ENCODE data around the gene CYP4X1.
A peak's percentile ranks its signal among the peaks of the same experiment; 100 is the strongest.
"Not testable (repeated sequence)": the region's sequence is repeated elsewhere in the genome, so short reads cannot be mapped to it uniquely, and the experiment has no call there.

Gene CYP4X1, protein sequence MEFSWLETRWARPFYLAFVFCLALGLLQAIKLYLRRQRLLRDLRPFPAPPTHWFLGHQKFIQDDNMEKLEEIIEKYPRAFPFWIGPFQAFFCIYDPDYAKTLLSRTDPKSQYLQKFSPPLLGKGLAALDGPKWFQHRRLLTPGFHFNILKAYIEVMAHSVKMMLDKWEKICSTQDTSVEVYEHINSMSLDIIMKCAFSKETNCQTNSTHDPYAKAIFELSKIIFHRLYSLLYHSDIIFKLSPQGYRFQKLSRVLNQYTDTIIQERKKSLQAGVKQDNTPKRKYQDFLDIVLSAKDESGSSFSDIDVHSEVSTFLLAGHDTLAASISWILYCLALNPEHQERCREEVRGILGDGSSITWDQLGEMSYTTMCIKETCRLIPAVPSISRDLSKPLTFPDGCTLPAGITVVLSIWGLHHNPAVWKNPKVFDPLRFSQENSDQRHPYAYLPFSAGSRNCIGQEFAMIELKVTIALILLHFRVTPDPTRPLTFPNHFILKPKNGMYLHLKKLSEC

DNA sequence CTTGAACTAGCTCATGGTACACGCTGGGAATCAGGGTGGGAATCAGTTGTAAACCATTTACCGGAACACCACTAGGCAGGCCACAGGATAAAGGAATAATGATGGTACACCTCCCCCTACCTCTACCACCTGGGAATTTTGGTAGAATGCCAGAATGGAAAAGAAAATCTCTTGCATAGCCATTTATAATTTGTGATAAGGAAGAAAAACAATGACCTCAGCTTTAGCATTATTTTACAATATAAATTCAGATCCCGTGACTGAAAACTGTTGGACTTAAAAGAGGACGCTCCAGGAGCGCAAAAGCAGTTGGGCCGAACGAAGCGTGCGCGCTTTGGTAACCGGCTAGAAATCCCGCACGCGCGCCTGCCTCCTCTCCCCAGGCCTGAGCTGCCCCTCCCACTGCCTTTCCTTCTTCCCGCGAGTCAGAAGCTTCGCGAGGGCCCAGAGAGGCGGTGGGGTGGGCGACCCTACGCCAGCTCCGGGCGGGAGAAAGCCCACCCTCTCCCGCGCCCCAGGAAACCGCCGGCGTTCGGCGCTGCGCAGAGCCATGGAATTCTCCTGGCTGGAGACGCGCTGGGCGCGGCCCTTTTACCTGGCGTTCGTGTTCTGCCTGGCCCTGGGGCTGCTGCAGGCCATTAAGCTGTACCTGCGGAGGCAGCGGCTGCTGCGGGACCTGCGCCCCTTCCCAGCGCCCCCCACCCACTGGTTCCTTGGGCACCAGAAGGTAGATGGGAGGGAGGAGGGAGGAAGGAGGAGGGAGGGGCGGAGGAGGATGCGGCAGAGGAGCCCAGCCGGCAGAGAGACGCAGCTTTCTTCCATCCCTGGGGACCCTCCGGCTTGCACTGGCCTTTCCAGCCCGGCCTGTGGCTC, at the start of gene CYP4X1:
CYP4X1 (plus strand) TSS at position 402 of the 873 bp plus-strand sequence; CDS start at position 551, 149 bp downstream.
- no peak for DNase-seq
- in situ Hi-C loops (cut with MboI; ENCODE audit: low pct_unique_long_range_greater_than_20kb, low sequenced_read_pairs): no loop called here

DNA sequence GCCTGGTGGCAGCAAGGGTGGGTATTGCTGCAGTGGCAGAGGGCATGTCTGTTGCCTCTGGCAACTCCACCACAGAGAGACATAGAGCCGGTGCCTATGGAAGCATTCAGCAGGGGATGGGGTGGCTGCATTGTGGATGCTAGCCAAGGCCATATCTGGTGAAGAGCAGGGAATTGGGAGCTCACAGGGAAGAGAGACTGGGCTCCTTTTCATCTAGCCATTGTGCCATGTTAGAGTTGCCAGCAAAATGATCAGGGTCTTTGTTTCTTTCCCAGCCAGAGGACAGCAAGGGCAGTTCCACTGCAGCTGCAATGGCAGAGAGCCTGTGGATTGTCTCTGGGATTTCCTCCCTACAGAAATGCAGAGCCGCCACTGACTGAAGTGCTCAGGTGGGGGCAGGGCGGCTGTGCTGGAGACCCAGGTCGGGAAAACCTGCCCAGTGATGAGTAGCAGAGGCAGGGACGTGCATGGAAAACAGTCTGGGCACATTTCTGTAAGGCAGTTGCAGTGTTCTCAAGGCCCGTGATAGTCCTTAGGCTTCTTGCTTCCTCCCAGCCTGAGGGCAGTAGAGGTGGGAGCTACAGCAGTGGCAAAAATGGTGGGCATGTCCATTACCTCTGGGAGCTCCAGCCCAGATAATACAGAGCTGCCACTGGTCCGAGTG, 40.2 kb upstream of the CYP4X1 start:
- in situ Hi-C loops (cut with MboI; ENCODE audit: low pct_unique_long_range_greater_than_20kb, low sequenced_read_pairs): no loop called here
- no peak for DNase-seq

DNA sequence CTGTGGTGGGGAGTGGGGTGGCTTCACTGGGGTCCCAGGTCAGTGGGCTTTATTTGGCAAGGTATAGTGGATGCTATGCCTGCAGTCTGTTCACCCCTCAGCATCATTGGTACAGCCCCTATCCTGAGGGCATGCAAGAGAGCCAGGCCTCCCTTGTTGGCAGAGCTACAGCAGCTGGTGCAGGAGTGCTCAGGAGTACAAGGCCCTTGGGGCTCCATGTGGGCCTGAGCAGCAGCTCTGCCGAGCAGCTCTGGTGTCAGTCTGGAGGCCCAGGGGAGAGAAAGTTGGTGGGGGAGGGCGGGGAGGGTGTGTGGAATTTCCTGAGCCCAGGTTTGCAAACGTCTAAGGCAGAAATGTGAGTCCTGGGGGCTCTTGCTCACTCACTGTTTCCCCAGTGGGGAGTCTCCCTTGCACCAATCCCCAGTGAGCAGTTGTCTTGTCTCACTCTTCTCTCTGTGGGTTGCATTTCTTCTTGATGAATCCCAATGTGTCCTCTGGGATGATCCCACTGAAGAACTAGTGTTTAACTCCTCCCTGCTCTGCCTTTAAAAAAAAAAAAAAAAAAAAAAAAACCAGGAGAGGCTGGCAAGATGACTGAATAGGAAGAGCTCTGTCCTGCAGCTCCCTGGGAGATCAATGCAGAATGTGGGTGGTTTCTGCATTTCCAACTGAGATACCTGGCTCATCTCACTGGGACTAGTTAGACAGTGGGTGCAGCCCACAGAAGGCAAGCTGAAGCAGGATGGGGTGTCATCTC, 39.5 kb upstream of the CYP4X1 start:
- in situ Hi-C loops (cut with MboI; ENCODE audit: low pct_unique_long_range_greater_than_20kb, low sequenced_read_pairs): no loop called here
- no peak for DNase-seq

DNA sequence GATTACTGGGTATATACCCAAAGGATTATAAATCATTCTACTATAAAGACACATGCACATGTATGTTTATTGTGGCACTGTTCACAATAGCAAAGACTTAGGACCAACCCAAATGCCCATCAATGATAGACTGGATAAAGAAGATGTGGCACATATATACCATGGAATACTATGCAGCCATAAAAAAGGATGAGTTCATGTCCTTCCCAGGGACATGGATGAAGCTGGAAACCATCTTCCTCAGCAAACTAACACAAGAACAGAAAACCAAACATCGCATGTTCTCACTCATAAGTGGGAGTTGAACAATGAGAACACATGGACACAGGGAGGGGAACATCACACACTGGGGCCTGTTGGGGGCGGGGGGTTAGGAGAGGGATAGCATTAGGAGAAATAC, 32.9 kb upstream of the CYP4X1 start:
- DNase-seq; in situ Hi-C loops (cut with MboI; ENCODE audit: low pct_unique_long_range_greater_than_20kb, low sequenced_read_pairs): not testable (repeated sequence)

DNA sequence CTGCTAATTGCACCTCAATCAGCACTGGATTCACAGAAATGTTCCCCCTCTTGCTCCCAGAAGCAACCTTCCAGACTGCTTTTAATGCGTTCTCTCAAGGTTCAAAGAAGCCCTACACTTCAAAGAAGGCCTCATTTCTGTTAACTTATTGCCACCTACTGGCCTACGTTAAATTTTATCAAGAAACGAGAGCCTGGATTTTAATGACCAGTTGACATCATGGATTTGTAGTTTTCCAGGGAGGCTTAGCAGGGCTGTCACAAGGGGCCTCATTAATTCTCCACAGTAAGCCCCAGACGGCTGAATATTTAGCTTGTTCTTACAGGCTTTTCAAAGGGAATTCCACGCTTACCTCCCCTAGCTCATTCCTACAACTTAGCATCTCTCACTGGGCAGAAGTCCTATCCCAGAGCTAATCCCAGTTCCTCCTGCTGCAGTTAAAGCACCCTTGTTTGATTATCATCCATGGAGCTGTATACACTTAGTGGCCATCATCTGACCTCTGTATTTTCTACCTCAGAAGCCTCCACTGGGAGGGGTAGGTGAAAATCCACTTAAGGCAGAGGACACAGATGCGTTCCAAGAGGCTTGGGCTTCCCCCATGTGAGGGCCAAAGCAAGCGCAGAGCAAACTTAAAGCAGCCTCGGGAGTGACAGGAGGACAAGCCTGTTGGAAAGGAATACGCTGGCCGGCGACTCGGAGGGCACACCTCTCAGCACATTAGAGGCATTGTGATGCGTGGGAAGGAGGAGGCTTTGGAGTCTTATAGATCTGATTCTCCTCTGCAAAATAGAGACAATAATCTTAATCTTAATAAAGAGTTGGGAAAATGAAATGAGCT, 32.2 kb upstream of the CYP4X1 start:
- in situ Hi-C loops (cut with MboI; ENCODE audit: low pct_unique_long_range_greater_than_20kb, low sequenced_read_pairs): no loop called here
- DNase-seq: peak; percentile 18

DNA sequence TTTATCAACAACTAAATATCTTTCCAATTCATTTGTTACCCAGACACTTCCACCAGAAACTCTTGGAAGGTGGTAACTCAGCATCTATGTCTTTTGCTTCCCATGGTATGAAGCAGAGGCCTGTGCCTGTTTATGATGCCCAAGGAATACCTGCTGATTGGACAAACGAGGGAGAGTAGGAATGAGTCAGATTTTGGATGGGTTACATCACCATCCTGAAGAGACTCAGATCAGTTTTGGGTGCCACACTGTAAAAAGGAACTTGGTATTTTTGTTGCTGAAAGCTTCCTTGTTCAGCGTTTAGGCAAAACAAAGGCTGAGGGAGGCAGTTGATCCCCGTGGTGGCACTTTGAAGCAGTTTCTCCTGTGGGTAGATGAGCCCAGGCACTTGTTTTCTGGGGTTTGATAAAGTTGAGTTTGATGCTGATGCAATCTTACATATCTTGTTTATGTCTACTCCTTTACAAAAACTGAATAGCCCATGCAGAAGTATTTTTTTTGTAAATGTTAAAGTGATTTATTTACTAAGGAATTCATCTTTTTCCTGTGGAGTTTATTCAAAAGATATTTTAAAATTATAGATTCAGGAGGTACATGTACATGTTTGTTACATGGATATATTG, 26.7 kb upstream of the CYP4X1 start:
- no peak for DNase-seq
- in situ Hi-C loops (cut with MboI; ENCODE audit: low pct_unique_long_range_greater_than_20kb, low sequenced_read_pairs): no loop called here

DNA sequence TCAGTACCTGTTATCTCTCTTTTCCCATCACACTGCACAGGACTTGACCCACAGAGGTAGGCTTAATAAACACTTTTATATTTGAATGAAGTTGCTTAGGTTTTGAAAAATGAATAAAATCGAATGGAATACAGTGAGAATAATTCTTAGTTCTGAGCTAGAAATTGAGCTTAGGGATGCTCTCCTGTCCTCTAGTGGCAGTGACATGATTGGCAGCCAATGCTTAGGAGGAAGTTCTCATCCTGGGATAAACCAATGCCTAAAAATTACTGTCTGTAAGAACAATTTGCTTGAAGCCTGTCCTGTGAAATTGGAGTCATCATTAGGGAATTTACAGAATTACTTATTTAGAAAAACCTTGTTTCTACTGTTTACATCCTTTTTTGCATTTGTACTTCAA, 21.3 kb upstream of the CYP4X1 start:
- DNase-seq: no peak
- in situ Hi-C loops (cut with MboI; ENCODE audit: low pct_unique_long_range_greater_than_20kb, low sequenced_read_pairs): no loop called here

DNA sequence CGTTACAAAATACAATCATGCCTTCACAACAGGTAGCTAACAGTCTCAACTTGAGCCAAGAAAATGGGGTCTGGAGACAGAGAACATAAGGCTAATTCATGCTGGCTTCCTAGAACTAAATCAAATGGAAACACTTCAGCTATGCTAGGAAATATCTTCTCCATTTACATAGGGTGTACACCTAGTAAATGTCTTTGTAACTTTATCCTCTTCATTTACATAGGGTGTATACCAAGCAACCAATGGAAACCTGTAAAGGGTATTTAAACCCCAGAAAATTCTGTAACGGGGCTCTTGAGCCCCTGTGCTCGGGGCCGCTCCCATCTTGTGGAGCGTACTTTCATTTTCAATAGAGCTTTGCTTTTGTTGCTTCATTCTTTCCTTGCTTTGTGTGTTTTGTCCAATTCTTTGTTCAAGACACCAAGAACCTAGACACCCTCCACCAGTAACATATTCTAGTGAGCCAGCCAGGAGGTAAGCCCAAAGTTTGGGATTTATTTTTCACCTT, 19.5 kb upstream of the CYP4X1 start:
- in situ Hi-C loops (cut with MboI; ENCODE audit: low pct_unique_long_range_greater_than_20kb, low sequenced_read_pairs): no loop called here
- DNase-seq: no peak

DNA sequence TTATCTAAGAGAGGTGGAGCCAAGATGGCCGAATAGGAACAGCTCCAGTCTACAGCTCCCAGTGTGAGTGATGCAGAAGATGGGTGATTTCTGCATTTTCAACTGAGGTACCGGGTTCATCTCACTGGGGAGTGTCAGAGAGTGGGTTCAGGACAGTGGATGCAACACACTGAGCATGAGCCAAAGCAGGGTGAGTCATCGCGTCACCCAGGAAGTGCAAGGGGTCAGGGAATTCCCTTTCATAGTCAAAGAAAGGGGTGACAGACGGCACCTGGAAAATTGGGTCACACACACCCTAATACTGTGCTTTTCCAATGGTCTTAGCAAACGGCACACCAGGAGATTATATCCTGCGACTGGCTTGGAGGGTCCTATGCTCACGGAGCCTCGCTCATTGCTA, 17.0 kb upstream of the CYP4X1 start:
- in situ Hi-C loops (cut with MboI; ENCODE audit: low pct_unique_long_range_greater_than_20kb, low sequenced_read_pairs); DNase-seq: not testable (repeated sequence)

DNA sequence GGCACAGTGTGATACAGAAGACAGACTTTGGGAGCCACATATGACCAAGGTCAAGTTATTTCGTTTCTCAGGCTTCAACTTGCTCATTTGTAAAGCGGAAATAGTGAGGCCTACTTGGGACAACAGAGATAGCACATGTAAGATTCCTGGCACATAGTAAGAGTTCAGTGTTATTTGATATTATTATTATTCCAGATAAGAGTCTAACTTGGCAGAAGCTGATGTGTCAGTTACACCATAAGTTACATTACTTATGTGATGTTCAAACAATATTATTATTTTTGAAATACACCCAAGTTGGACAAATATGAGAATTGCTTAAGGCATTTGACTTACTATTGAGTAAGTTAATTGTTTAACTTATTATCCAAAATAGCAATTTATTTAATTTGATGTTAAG, 10.2 kb upstream of the CYP4X1 start:
- in situ Hi-C loops (cut with MboI; ENCODE audit: low pct_unique_long_range_greater_than_20kb, low sequenced_read_pairs): no loop called here

DNA sequence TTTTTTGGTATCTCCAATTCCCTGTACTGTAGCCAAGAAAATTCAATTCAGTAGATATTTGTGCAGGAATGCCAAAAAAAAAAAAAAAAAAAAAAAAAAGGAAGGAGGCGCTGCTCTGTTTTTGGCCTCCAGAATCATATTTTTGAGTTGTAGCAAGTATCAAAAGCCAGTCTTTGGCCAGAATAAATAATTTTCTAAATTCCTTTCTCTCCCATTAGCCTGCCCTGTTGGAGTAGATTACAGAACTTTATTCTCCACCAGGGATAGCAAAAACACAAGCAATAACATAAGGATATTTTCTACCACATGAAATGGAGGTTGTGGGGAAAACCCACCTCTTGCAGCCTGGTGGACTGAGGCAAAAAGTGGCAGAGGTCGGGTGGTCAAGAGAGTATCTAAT, 2.4 kb upstream of the CYP4X1 start:
- in situ Hi-C loops (cut with MboI; ENCODE audit: low pct_unique_long_range_greater_than_20kb, low sequenced_read_pairs): no loop called here
- DNase-seq: no peak

More for the DNA sequence above, 10.2 kb upstream of the CYP4X1 start:
- DNase-seq: no peak

DNA sequence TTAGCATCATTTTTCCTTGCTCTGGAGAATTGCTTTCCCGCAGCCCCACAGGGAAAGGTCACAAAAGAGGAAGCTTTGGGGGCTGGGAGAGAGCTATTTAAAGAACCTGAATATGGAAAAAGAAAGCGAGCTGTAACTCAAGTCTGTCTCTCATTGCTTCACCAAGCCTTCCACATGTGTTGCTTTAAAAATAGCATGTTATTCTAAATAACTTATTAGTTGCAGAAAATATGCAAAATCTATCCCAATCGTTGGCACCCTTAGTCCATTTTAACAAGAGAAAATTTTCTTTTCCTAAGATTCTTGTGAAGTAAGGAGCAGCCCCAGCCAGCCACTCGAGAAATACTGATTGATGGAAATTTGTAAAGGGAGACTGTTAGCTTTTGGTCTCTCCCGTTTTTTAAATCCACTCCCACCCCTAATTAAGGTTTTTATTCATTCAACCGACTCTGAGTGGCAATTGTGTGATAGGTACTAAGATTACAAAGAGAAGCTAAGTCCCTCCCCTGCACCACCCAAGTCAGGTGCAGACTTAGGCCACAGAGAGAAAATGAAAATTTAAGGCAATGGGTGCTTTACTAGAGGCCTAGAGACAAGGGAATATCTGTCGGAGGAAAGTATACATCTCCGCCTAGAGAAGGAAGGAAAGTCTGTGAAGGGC, 802 bp downstream of the CYP4X1 start:
- no peak for DNase-seq
- in situ Hi-C loops (cut with MboI; ENCODE audit: low pct_unique_long_range_greater_than_20kb, low sequenced_read_pairs): no loop called here

DNA sequence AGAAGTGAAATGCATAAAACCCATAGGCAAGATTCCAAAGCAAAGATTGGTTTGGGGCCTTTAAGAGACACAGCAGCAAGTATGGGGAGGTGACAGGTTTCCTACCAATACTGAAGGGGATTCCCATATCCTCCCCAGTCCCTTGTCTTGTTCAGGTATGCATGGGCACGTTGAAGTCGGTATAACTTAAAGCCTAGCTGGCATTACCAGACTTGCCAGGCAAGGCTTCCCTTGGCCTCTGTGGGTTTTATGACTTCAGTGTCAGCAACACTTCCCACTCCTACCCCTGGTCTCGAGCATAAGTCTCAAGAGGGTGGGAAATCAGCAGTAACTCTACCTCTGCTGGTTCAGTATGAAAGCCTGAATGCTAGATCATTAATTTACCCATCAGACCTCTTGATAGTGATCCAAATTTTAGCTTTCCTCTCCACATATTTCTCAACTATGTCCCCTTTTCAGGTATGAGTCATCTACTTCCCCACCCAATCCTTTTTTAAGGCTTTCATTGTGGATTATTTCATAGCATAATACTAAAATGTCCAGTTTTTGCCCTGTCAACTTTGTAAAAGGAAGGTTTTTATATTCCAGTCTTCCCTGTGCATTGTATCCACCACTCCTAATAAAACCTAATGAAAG, 6.8 kb downstream of the CYP4X1 start:
- in situ Hi-C loops (cut with MboI; ENCODE audit: low pct_unique_long_range_greater_than_20kb, low sequenced_read_pairs): no loop called here
- DNase-seq: no peak

DNA sequence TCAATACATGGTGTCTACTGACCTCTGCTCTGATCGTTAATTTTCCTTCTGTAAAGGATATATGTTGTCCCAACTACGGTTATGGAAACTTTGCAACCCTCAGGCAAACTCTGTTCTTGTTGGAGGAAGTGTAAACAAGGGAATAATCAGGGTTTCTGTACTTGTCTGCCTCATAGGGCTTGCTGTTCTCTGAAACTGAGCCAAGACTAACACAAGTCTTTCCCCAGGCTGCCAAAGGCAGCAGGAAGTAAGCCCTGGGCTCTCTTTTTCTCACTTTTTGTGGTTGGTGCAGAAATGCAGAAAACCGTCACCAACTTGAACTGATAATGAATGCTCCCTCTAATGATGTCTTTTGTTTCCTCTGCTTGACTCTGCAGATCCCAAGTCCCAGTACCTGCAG, 7.6 kb downstream of the CYP4X1 start:
- in situ Hi-C loops (cut with MboI; ENCODE audit: low pct_unique_long_range_greater_than_20kb, low sequenced_read_pairs): no loop called here
- no peak for DNase-seq

DNA sequence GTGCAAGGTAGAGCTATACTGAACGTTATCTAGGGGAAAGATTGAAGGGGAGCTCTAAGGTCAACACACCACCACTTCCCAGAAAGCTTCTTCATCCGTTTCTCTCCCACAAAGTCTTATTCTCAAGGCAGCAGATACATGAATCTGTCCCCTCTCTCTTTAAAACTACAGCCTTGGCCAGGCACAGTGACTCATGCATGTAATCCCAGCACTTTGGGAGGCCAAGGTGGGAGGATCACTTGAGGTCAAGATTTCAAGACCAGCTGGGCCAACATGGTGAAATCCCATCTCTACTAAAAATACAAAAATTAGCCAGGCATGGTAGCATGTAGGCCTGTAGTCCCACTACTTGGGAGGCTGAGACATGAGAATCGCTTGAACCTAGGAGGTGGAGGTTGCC, 8.1 kb downstream of the CYP4X1 start:
- no peak for DNase-seq
- in situ Hi-C loops (cut with MboI; ENCODE audit: low pct_unique_long_range_greater_than_20kb, low sequenced_read_pairs): no loop called here

DNA sequence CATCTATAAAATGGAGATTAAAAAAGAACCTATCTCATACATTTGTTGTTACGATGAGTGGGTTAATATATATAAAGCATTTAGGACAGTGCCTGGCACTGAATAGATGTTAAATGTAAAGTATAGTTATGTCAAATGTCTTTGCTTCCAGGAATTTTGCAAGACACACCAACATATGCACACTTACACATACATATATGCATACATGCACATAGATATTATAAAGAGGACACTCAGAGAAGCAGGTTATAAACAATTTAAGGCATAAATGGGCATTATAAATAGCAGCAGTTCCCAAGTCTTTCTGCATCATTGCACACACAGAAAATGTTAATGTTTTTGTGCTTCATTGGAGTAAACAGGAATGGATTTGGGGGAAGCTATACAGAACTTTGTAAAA, 13.3 kb downstream of the CYP4X1 start:
- no peak for DNase-seq
- in situ Hi-C loops (cut with MboI; ENCODE audit: low pct_unique_long_range_greater_than_20kb, low sequenced_read_pairs): no loop called here

DNA sequence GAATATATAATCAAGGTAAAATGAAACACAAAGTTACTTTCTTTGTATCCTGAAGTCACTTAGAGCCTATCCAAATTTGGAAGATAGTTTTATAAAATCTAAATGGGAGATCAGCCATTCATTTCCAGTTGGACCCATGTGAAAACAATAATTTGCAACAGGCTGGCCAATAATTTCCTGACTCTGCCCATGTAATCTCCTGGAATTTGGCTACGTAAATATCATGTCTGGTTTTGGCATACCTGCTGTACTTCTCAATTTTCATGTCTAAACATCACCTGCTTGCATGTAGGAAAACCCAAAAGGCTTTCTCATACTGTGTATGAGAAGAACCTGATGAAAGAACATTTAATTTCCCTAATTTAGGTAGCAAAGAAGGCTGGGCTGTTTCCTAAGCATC, 35.9 kb downstream of the CYP4X1 start:
- DNase-seq: no peak
- in situ Hi-C loops (cut with MboI; ENCODE audit: low pct_unique_long_range_greater_than_20kb, low sequenced_read_pairs): no loop called here

Measured in KBM-7 (cell line).